ENCODE results near the gene SMARCD2. TPM values are rescaled to one million over a fixed set of nuclear protein-coding genes. Genes with fewer than 3 reads are reported as not detected.

SMARCD2 gene
- total RNA-seq, 2 donors from 2014 or later = 77.2 to 124 TPM

- no peaks in the 10 kb centered on the region for H3K9me3 ChIP-seq
- peaks cover 16% of the 10 kb centered on the region for H3K36me3 ChIP-seq
- H3K4me3 ChIP-seq = no peak overlapping the region
- intact Hi-C loops (cut with DNase I) = loop anchor here (10.0 kb wide), 1 partner anchor 48 kb away; the partner anchor contains the start of genes CCDC47 and DDX42
- no peak overlapping the region for H3K27ac ChIP-seq
- H3K27me3 ChIP-seq = no peaks in the 10 kb centered on the region
- TF ChIP-seq CTCF (IDR thresholded peaks at IDR 0.05) = no peak
- no peak for DNase-seq
- H3K9ac ChIP-seq (ENCODE audit: low read depth in 2 of 2, low read length in 2 of 2) = no peak overlapping the region
- H3K4me1 ChIP-seq = peaks cover 7% of the 10 kb centered on the region
Observed at GRCh38 chr17:63822537-63822936, 19.9 kb downstream of the SMARCD2 start.

DNA sequence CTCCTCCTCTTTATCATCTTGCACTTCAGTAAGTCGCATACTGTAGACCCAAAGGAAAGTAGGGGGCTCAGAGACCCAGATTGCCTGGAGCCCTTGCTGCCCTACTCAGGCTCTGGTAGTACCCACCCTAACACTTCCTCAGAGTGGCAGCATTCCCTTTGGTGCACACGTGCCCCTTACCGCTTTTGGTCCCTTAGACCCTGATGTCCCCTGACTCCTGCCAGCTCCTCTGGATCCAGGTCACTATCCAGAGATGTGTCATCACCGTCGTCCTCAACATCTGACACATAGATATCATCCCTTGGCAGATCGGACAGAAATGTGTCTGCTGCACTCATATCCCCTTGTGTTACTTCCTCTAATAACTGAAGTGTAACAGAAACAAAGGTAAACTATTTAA is 20.7 kb downstream of the SMARCD2 start:
- intact Hi-C loops (cut with DNase I) = loop anchor here (10.0 kb wide), 1 partner anchor 47 kb away; the partner anchor contains the start of genes CCDC47 and DDX42
- Histone ChIP-seq H3K9me3 (no peaks in the 10 kb centered on the region), H3K4me1 (peaks cover 7% of the 10 kb centered on the region), H3K27me3 (no peaks in the 10 kb centered on the region), H3K27ac (no peak overlapping the region), H3K9ac (ENCODE audit: low read depth in 2 of 2, low read length in 2 of 2) (no peak overlapping the region), H3K4me3 (no peak overlapping the region), H3K36me3 (peaks cover 16% of the 10 kb centered on the region)
- no peak for DNase-seq
- TF ChIP-seq CTCF (IDR thresholded peaks at IDR 0.05) = no peak

- no peak for DNase-seq
- Histone ChIP-seq H3K9ac (ENCODE audit: low read depth in 2 of 2, low read length in 2 of 2) (no peak overlapping the region), H3K4me1 (peaks cover 4% of the 10 kb centered on the region), H3K27me3 (no peaks in the 10 kb centered on the region), H3K4me3 (no peak overlapping the region), H3K9me3 (no peaks in the 10 kb centered on the region), H3K36me3 (peaks cover 16% of the 10 kb centered on the region), H3K27ac (no peak overlapping the region)
- TF ChIP-seq CTCF (IDR thresholded peaks at IDR 0.05) = no peak
- intact Hi-C loops (cut with DNase I) = loop anchor here (10.0 kb wide), 1 partner anchor 46 kb away; the partner anchor contains the start of genes CCDC47 and DDX42
Observed at GRCh38 chr17:63820963-63821561, 21.4 kb downstream of the SMARCD2 start.

DNA sequence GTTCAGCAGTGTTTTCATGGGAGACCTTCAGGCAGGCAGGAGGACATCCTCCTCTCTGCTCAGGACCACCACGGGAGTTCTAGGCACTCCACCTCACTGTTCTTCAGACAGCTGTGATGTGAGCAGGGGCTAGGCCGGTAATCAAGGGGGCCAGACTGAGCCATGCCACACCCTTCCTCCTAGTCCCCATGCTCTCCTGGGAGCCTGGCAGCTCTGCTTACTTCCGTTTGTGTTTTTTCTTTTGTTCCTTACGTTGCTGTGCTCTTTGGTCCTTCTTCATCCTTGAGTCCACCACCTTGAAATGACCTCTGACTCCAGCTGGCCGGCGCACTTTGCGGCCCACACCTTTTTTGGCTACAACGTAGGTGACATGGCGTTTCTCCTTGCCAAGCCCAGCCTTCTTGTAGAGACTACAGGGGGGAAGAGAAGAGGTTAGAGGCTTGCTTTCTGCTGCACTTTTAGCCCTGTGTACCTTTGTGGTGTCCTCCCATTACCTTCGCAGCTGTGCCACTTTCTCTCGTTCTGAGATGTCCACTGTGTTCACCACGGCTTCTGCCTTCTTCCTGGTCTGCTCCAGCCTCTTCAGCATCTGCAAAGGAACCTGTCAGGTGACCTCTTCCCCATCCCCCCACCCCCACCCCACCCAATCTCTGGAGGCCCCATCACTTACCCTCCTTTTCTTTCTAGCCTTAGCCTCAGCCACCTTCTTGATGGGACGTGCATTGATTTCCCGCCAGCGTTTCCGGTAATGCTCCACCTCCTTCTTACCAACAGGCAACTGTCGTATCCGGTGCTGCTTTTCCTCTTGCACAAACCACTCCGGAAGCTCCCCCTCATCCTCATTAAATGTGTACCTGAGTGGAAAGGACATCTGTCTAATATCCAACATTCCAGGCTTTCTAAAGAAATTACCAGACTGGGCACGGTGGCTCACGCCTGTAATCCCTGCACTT is 22.6 kb downstream of the SMARCD2 start:
- Histone ChIP-seq H3K36me3 (peaks cover 21% of the 10 kb centered on the region), H3K9ac (ENCODE audit: low read depth in 2 of 2, low read length in 2 of 2) (no peak overlapping the region), H3K4me3 (no peak overlapping the region), H3K27me3 (no peaks in the 10 kb centered on the region), H3K4me1 (no peaks in the 10 kb centered on the region), H3K9me3 (no peaks in the 10 kb centered on the region), H3K27ac (no peak overlapping the region)
- intact Hi-C loops (cut with DNase I) = loop anchor here (10.0 kb wide), 1 partner anchor 45 kb away; the partner anchor contains the start of genes CCDC47 and DDX42
- no peak for DNase-seq
- no peak for TF ChIP-seq CTCF (IDR thresholded peaks at IDR 0.05)

DNA sequence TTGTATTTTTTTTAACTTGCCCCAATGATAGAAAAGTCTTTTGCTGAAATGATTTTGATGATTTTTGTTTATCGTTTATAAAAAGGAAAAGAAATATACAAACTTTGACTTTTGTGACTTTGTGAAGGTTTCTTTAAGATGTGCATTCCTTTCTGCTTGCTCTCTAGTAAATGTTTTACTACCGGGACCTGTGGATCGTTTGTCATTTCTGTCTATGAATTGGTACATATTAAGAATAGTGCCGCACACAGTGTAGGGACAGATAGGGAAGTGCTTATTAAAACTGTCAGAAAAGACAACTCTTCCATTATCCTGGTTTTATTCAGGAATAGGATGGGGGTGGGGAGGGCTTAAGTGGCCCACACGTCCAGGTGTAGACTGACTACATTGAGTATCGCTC is 23.4 kb downstream of the SMARCD2 start:
- no peak for DNase-seq
- no peak for TF ChIP-seq CTCF (IDR thresholded peaks at IDR 0.05)
- no peaks in the 10 kb centered on the region for H3K4me1 ChIP-seq
- H3K9ac ChIP-seq (ENCODE audit: low read depth in 2 of 2, low read length in 2 of 2) = no peak overlapping the region
- no peaks in the 10 kb centered on the region for H3K27me3 ChIP-seq
- intact Hi-C loops (cut with DNase I) = no loop called here
- H3K4me3 ChIP-seq = no peak overlapping the region
- no peaks in the 10 kb centered on the region for H3K9me3 ChIP-seq
- no peak overlapping the region for H3K27ac ChIP-seq
- H3K36me3 ChIP-seq = peaks cover 18% of the 10 kb centered on the region
